GM10266 (cell line): ENCODE measurements around the gene CLPSL2.

Experiments
- DNase-seq: peaks from one replicate; pipeline ENCODE4 v3.0.0; 2012; ENCODE audit errors: extremely low spot score
- CTCF ChIP-seq: IDR thresholded peaks from 2 replicates; pipeline ENCODE4 v1.5.1; 2012; ENCODE audit warnings: mild to moderate bottlenecking, low read depth; ENCODE audit not compliant: control insufficient read depth, insufficient read depth; ENCODE audit errors: missing control alignments

CLPSL2 gene

GRCh38 chr6:35780719-35781118, 4.3 kb downstream of the CLPSL2 start, which contains the start of gene CLPSL1:
Gene CLPSL1 (plus strand): TSS chr6:35781019. CDS start chr6:35781111, 92 bp downstream.
- no peak for TF ChIP-seq CTCF
- DNase-seq: peak; percentile 5

GRCh38 chr6:35781290-35781689, 4.9 kb downstream of the CLPSL2 start:
- TF ChIP-seq CTCF: no peak
- peak; percentile 7 for DNase-seq

DNA sequence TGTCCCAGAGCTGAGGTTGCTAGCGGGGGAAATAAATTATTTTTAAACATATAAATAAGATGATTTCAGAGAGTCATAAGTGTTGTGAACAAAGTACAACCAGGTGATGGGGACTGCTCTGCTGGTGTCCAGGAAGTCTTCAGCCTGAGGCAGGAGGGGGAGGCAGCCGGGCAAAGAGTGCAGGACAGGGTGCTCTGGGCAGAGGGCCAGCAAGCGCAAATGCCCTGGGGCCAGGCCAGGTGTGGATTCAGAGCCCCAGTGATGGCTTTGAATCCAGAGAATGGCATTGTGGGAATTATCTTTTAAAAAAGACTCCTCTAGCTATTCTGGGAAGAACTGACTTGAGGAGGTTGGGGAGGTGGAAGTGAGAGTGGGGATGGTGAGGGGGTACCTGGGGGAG, 6.0 kb downstream of the CLPSL2 start:
- TF ChIP-seq CTCF: no peak
- DNase-seq: peak; percentile 7

- TF ChIP-seq CTCF: no peak
- DNase-seq: no peak
These were observed 7.8 kb downstream of the CLPSL2 start for GRCh38 chr6:35784200-35784599.

- TF ChIP-seq CTCF: no peak
- no peak for DNase-seq
These were observed 9.9 kb downstream of the CLPSL2 start for GRCh38 chr6:35786272-35786671.

GRCh38 chr6:35786810-35787209, 10.4 kb downstream of the CLPSL2 start:
- TF ChIP-seq CTCF: no peak

GRCh38 chr6:35787266-35788218, 11.1 kb downstream of the CLPSL2 start:
- DNase-seq: peak; percentile 24
- no peak for TF ChIP-seq CTCF

More at GRCh38 chr6:35786810-35787209, 10.4 kb downstream of the CLPSL2 start:
- peak; percentile 19 for DNase-seq
